GM19372 (cell line): ENCODE measurements around the gene GTF2IRD2.
"Not testable (repeated sequence)": the region's sequence is repeated elsewhere in the genome, so short reads cannot be mapped to it uniquely, and the experiment has no call there.

Source experiments
- ATAC-seq: cut with Tn5 transposase; IDR thresholded peaks from one replicate; pipeline ENCODE4 v1.9.1; 2021; ENCODE audit warnings: mild to moderate bottlenecking, low read depth, moderate library complexity; ENCODE audit not compliant: unreplicated experiment

Gene GTF2IRD2

GRCh38 chr7:74788369-74789150, 62.8 kb downstream of the GTF2IRD2 start:
- peak; percentile 90 for ATAC-seq

GRCh38 chr7:74783595-74783994, 67.8 kb downstream of the GTF2IRD2 start:
- not testable (repeated sequence) for ATAC-seq

GRCh38 chr7:74781746-74782145, 69.7 kb downstream of the GTF2IRD2 start:
- ATAC-seq, result not testable (repeated sequence)

DNA sequence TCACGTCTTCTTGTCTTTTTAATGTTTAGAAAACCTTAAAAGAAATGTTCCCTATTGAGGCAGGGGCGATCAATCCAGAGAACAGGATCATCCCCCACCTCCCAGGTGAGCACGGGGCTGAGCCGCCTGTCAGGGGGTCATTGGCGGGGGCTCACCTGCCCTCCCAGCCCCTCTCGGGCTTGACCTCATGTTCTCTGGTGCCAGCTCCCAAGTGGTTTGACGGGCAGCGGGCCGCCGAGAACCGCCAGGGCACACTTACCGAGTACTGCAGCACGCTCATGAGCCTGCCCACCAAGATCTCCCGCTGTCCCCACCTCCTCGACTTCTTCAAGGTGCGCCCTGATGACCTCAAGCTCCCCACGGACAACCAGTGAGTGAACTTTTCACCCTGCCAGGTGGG, 72.4 kb downstream of the GTF2IRD2 start:
- not testable (repeated sequence) for ATAC-seq

- not testable (repeated sequence) for ATAC-seq
Measured at GRCh38 chr7:74775111-74775510, 76.3 kb downstream of the GTF2IRD2 start.

DNA sequence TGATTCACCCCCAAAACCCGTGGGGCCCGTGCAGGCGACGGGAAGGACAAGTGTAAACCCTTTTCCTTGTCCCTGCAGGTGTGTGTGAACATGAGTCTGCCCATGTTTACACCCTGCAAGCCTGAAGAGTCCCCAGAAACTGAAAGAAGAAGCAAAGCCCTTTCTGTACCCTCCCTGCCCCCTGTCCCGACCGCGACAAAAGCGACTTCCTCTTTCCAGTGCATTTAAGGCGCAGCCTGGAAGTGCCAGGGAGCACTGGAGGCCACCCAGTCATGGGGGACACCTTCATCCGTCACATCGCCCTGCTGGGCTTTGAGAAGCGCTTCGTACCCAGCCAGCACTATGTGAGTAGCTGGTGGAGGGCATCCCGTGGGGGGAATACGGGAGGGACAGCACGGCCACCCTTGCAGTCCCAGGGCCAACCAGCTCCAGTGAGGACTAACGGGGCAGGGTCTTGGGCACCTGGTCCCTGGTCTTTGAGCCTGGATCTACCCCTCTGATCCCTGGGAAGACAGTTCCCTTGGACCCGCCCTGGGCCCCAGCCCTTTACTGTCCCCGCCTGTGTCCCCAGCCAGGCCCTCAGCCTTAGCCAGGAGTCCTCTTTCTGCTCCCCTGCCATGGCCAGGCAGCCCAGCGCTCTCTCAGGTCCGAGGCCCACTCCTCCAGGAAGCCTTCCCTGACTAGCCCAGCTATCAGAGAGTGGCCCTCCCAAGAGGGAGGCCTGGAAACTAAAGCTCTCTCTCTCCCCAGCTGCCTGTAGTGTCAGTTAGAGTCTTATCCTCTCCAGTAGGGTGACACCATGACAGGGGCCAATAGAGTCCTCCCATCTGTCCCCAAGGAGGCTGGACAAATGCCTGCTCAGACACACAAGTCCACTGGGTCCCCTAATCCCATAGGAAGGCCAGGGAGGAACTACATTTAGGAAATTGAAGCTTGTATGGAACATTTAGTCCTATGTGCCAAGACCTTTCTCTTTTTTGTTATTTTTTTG, 77.3 kb downstream of the GTF2IRD2 start, which contains the start of gene NCF1:
TSS of gene NCF1 (plus strand) at position 252 of the 991 bp plus-strand sequence. CDS start at position 273, 21 bp downstream.
- peak; percentile 65 for ATAC-seq

GRCh38 chr7:74772093-74772492, 79.3 kb downstream of the GTF2IRD2 start:
- not testable (repeated sequence) for ATAC-seq

DNA sequence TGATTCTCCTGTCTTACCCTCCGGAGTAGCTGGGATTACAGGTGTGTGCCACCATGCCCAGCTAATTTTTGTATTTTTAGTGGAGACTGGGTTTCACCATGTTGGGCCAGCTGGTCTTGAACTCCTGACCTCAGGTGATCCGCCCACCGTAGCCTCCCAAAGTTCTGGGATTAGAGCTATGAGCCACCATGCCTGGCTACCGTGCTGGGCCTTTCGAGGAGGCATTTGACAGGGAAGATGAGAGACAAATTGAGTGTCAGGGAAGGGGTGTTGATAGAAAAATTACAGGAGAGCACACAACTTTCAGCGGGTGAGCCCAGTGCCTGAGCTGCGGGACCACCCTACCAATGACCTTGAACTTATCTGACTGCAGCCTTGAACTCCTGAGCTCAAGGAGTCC, 81.3 kb downstream of the GTF2IRD2 start:
- not testable (repeated sequence) for ATAC-seq

- ATAC-seq, result not testable (repeated sequence)
Measured at GRCh38 chr7:74766991-74767390, 84.4 kb downstream of the GTF2IRD2 start.

DNA sequence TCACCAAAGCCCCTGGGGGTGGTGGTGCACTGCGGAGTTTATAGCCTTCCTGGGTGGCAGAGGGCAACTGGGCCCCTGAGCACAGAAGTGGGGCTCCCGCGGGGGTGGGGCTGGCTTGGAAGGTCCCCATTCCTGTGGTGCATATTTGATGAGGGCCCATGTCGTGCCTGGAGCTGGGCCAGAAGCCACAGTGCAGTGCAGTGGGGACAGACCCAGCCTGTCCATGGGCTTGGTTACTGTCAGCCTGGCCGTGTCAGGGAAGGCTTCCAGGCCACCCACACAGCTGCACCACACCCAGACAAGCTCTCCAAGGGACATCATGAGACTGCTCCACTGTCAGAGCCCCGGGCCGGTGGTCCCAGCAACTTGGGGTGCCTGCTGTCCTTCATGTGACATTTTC, 84.9 kb downstream of the GTF2IRD2 start:
- not testable (repeated sequence) for ATAC-seq

GRCh38 chr7:74765205-74765918, 86.0 kb downstream of the GTF2IRD2 start:
- ATAC-seq, result peak; percentile 32

DNA sequence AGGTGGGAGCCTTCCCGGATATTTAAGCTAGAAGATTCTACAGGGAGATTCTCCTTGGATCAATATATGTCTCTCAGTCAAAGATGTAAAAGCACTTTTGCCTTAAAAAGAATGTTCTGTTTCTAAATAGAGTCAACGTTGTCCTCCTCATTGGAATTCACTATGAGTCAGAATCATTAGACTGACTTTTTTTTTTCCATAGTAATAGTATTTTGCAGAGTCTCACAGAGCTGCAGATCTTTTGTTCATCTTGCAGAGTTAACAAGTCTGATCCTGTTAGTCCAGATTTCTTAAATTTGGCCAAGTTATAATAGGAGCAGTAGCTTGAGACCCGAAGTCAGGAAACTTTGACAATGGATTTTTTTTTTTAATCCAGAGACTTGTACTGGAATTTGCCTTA, 92.4 kb downstream of the GTF2IRD2 start:
- ATAC-seq, result not testable (repeated sequence)

GRCh38 chr7:74758268-74758667, 93.1 kb downstream of the GTF2IRD2 start:
- not testable (repeated sequence) for ATAC-seq

DNA sequence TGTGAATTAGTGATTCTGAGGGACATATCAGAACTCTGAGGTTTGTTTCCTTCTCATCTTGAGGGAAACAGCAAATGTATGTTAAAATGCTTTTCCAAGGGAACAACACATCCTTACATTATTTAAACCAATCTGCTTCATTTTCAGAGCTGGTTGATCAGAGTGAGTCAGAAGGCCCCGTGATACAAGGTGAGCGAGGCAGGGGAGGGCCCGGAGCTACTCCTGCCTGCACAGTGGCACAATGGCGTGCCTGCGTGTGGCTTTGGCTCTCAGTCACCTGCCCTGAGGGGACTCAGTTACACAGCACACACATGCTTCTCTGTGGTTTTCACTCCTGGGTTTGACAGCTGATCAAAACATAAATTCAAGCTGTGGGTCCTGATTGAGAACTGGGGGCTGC, 94.7 kb downstream of the GTF2IRD2 start:
- not testable (repeated sequence) for ATAC-seq

DNA sequence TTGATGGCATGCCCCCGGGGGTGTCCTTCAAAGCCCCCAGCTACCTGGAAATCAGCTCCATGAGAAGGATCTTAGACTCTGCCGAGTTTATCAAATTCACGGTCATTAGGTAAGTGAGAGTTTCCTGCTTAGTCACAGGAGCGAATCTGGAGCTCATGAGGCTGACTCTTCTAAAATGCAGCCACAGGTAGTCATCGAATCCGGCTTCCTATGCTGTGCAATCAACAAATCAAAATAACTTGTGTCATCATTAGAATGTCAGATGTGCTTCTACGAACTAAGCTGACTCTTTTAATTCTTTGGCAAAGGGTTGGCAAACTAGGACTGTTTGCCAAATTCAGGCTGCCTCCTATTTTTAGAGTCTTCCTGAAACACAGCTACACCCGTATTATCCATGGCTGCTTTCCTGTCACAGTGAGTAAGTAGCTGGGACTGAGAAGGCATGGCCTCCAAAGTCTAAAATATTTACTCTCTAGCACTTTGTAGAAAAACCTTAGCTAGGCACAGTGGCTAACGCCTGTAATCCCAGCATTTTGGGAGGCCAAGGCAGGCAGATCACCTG, 97.4 kb downstream of the GTF2IRD2 start:
- not testable (repeated sequence) for ATAC-seq
